ENCODE data around the gene SYTL2.
"Not testable (repeated sequence)": the region's sequence is repeated elsewhere in the genome, so short reads cannot be mapped to it uniquely, and the experiment has no call there.

SYTL2 gene

GRCh38 chr11:85795712-85796487, 15.0 kb downstream of the SYTL2 start:
- no peak for DNase-seq

- no peak for DNase-seq
These were observed 19.4 kb downstream of the SYTL2 start for GRCh38 chr11:85791409-85791990.

- DNase-seq = no peak
These were observed 22.9 kb downstream of the SYTL2 start for GRCh38 chr11:85787809-85788760.

GRCh38 chr11:85787168-85787567, 23.8 kb downstream of the SYTL2 start:
- no peak for DNase-seq

- no peak for DNase-seq
These were observed 26.3 kb downstream of the SYTL2 start for GRCh38 chr11:85784480-85785265.

- no peak for DNase-seq
These were observed 27.2 kb downstream of the SYTL2 start for GRCh38 chr11:85783758-85784157.

- DNase-seq = not testable (repeated sequence)
These were observed 30.0 kb downstream of the SYTL2 start for GRCh38 chr11:85780780-85781517.

- no peak for DNase-seq
These were observed 30.8 kb downstream of the SYTL2 start for GRCh38 chr11:85779956-85780640.

- DNase-seq = not testable (repeated sequence)
These were observed 33.4 kb downstream of the SYTL2 start for GRCh38 chr11:85777603-85777972.

GRCh38 chr11:85776951-85777602, 33.9 kb downstream of the SYTL2 start:
- DNase-seq = no peak

GRCh38 chr11:85774256-85775101, 36.5 kb downstream of the SYTL2 start:
- DNase-seq = no peak

GRCh38 chr11:85772695-85773094, 38.2 kb downstream of the SYTL2 start:
- DNase-seq = no peak

GRCh38 chr11:85771568-85771967, 39.4 kb downstream of the SYTL2 start:
- no peak for DNase-seq

- no peak for DNase-seq
These were observed 41.2 kb downstream of the SYTL2 start for GRCh38 chr11:85769771-85770170.

- DNase-seq = no peak
These were observed 42.3 kb downstream of the SYTL2 start for GRCh38 chr11:85768473-85769146.

- no peak for DNase-seq
These were observed 43.5 kb downstream of the SYTL2 start for GRCh38 chr11:85767246-85767945.

GRCh38 chr11:85766721-85767161, 44.2 kb downstream of the SYTL2 start:
- no peak for DNase-seq

GRCh38 chr11:85764796-85765195, 46.1 kb downstream of the SYTL2 start:
- no peak for DNase-seq
